B cell (primary cell): ENCODE measurements around the gene TSPAN5.

ENCODE experiments used
- CTCF ChIP-seq: fragments of 200-600 bp; IDR thresholded peaks from one replicate; pipeline ENCODE4 v1.8.0; 2022; ENCODE audit warnings: antibody characterized with exemption, mild to moderate bottlenecking
- EZH2 ChIP-seq: IDR thresholded peaks from 2 replicates; pipeline ENCODE4 v1.6.1; 2012; ENCODE audit warnings: borderline replicate concordance, low read depth, mild to moderate bottlenecking, moderate library complexity, low read length; ENCODE audit not compliant: insufficient read depth, poor library complexity, severe bottlenecking

DNA sequence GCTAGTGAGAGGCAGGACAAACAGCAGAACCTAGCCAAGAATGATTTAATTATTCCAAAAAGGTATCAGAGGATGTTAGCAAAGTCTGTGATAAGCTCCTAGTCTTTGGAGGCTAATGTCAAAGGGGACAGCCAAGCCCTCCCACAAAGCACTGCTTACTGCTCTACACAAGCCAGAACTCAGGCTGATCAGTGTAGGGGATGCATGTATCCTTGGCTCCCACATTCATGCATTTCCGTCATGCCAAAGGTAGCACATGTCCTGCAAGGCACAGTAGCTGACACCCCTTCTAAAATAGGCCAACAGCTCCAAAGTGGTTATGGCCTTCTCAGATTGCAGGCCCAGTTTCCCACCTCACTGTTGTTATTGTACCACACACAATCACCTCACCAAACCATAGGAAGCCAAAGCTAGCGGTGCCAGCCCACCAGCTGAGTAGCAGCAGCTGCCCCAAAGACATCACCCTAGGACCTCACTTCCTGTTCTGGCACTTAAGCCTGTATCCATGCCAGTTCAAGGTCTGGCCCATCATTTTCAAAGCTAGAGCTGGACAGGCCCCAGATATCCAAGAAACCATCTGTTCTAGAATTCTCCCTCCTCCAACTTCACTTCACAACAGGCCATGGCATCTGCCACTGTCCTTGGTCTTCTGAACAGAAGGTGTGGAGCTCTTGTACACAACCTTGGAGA, 40.9 kb downstream of the TSPAN5 start:
- TF ChIP-seq EZH2 (no peak), CTCF (no peak)
